IMR-90 (cell line): ENCODE measurements around the gene EPN3. TPM values are rescaled to one million over a fixed set of nuclear protein-coding genes. Genes with fewer than 3 reads are reported as not detected.

Source experiments
- ATAC-seq: fragments of 200-7000 bp; cut with Tn5 transposase; 2 replicates; pipeline ENCODE4 v1.9.1; 2020; ENCODE audit warnings: low read depth, mild to moderate bottlenecking, moderate library complexity
- BruUV-seq: library from RNA; stranded (reverse); fragments of 400-500 nt; replicated peaks from 2 replicates; lab custom pipeline; 2021; lab: Mats Ljungman, UMichigan
- CTCF ChIA-PET: fragments of 300-600 bp; formaldehyde crosslinking; extraction: SDS; loops from one replicate; lab custom pipeline; 2021; ENCODE audit warnings: antibody characterized with exemption; lab: Yijun Ruan, JAX
- POLR2A ChIA-PET: fragments of 300-600 bp; sonication (Branson Sonifier 250); formaldehyde crosslinking; loops from one replicate; lab custom pipeline; 2022; ENCODE audit warnings: antibody characterized with exemption; ENCODE audit not compliant: unreplicated experiment; lab: Charles Lee
- DNase-seq: peaks from one replicate; pipeline ENCODE4 v3.0.0; 2013
- H2AFZ ChIP-seq: replicated peaks from 2 replicates; pipeline ENCODE3; 2013; ENCODE audit warnings: low read length, mild to moderate bottlenecking; ENCODE audit not compliant: poor library complexity
- H2AK5ac ChIP-seq: 2 replicates; pipeline ENCODE4 v1.6.1; 2013; ENCODE audit warnings: low read depth, low read length, inconsistent platforms
- H2AK9ac ChIP-seq: replicated peaks from 2 replicates; pipeline ENCODE3; 2013; ENCODE audit warnings: mild to moderate bottlenecking, low read depth, low read length, moderate library complexity; ENCODE audit not compliant: poor library complexity
- H2BK120ac ChIP-seq: 2 replicates; pipeline ENCODE4 v1.6.1; 2013; ENCODE audit warnings: low read depth, low read length, inconsistent platforms
- H2BK15ac ChIP-seq: 3 replicates; pipeline ENCODE4 v1.6.1; 2013; ENCODE audit warnings: low read depth, low read length, inconsistent platforms
- H2BK20ac ChIP-seq: 2 replicates; pipeline ENCODE4 v1.6.1; 2013; ENCODE audit warnings: low read depth, mild to moderate bottlenecking, inconsistent platforms, low read length, moderate library complexity
- H2BK5ac ChIP-seq: 2 replicates; pipeline ENCODE4 v1.6.1; 2013; ENCODE audit warnings: mild to moderate bottlenecking, low read depth, low read length, inconsistent platforms; ENCODE audit not compliant: poor library complexity, severe bottlenecking
- H3K14ac ChIP-seq: replicated peaks from 2 replicates; pipeline ENCODE4 v1.6.1; 2013; ENCODE audit warnings: low read depth, low read length, inconsistent platforms
- H3K18ac ChIP-seq: 2 replicates; pipeline ENCODE4 v1.6.1; 2013; ENCODE audit warnings: low read depth, low read length, control low read depth
- H3K23ac ChIP-seq: 2 replicates; pipeline ENCODE4 v1.6.1; 2013; ENCODE audit warnings: low read depth, low read length, inconsistent platforms
- H3K27ac ChIP-seq: 2 replicates; pipeline ENCODE4 v1.5.1; 2013; ENCODE audit warnings: mild to moderate bottlenecking, control low read depth, low read length; ENCODE audit not compliant: insufficient read depth
- H3K27me3 ChIP-seq: 2 replicates; pipeline ENCODE4 v1.6.1; 2013; ENCODE audit warnings: low read length; ENCODE audit not compliant: control insufficient read depth, insufficient read depth
- H3K36me3 ChIP-seq: 2 replicates; pipeline ENCODE4 v1.6.1; 2013; ENCODE audit warnings: low read length, mixed read lengths; ENCODE audit not compliant: control insufficient read depth, insufficient read depth
- H3K4ac ChIP-seq: 2 replicates; pipeline ENCODE4 v1.6.1; 2013; ENCODE audit warnings: low read depth, low read length, inconsistent platforms
- H3K4me1 ChIP-seq: 2 replicates; pipeline ENCODE4 v1.6.1; 2013; ENCODE audit warnings: low read length, mixed read lengths; ENCODE audit not compliant: control insufficient read depth, insufficient read depth
- H3K4me2 ChIP-seq: 2 replicates; pipeline ENCODE4 v1.6.1; 2013; ENCODE audit warnings: low read depth, mild to moderate bottlenecking, control low read depth, low read length, moderate library complexity
- H3K4me3 ChIP-seq: 2 replicates; pipeline ENCODE4 v1.5.1; 2013; ENCODE audit warnings: low read depth, mild to moderate bottlenecking, control low read depth, low read length, moderate library complexity; ENCODE audit not compliant: insufficient read depth
- H3K56ac ChIP-seq: 2 replicates; pipeline ENCODE4 v1.6.1; 2013; ENCODE audit warnings: low read length, inconsistent platforms; ENCODE audit not compliant: insufficient read depth; ENCODE audit errors: extremely low read depth
- H3K79me1 ChIP-seq, 2 experiments: 2 replicates each; pipeline ENCODE4 v1.6.1; 2013; ENCODE audit warnings: low read length in 2 of 2, inconsistent platforms in 1 of 2, low read depth in 1 of 2
- H3K9ac ChIP-seq: 2 replicates; pipeline ENCODE4 v1.6.1; 2013; ENCODE audit warnings: low read depth, low read length, control low read depth
- H3K9me1 ChIP-seq: 2 replicates; pipeline ENCODE4 v1.6.1; 2013; ENCODE audit warnings: low read length, inconsistent platforms; ENCODE audit not compliant: insufficient read depth
- H3K9me3 ChIP-seq: 2 replicates; pipeline ENCODE4 v1.6.1; 2013; ENCODE audit warnings: low read length; ENCODE audit not compliant: control insufficient read depth, insufficient read depth
- H4K20me1 ChIP-seq: 2 replicates; pipeline ENCODE4 v1.6.1; 2013; ENCODE audit warnings: low read length, inconsistent platforms; ENCODE audit not compliant: insufficient read depth
- H4K5ac ChIP-seq: 2 replicates; pipeline ENCODE4 v1.6.1; 2013; ENCODE audit warnings: mild to moderate bottlenecking, low read depth, low read length, control low read depth
- H4K8ac ChIP-seq, 2 experiments: 2 replicates each; pipeline ENCODE4 v1.6.1; 2013; ENCODE audit warnings: low read depth in 2 of 2, low read length in 2 of 2, control low read depth in 1 of 2, inconsistent platforms in 1 of 2
- H4K91ac ChIP-seq: 2 replicates; pipeline ENCODE4 v1.6.1; 2013; ENCODE audit warnings: low read depth, low read length, inconsistent platforms; ENCODE audit not compliant: insufficient read depth
- RFX5 ChIP-seq: IDR thresholded peaks from 2 replicates; pipeline ENCODE4 v1.8.0; 2012; ENCODE audit warnings: low read depth, mild to moderate bottlenecking, low read length, moderate library complexity
- WGBS, 2 experiments: methylation state at CpG; one replicate each; pipeline versions ENCODE4 v1.1.5 to v1.1.7; 2013; ENCODE audit warnings: missing lambda C conversion rate in 2 of 2; ENCODE audit not compliant: insufficient read length in 1 of 2; ENCODE audit errors: extremely low coverage in 2 of 2; 5-methylcytosine and 5-hydroxymethylcytosine counted together
- dilution Hi-C: fragments of 300-500 bp; cut with HindIII; formaldehyde crosslinking; loops from one replicate; pipeline ENCODE4 v1.14.3; 2018; ENCODE audit warnings: low sequenced_read_pairs; ENCODE audit not compliant: unreplicated experiment
- in situ Hi-C: fragments of 300-500 bp; cut with MboI; formaldehyde crosslinking; loops from 3 replicates; pipeline ENCODE4 v1.14.3; 2019; ENCODE audit warnings: low sequenced_read_pairs, inconsistent platforms, mixed read lengths
- intact Hi-C: fragments of 100-400 bp; cut with micrococcal nuclease; formaldehyde crosslinking; loops from 2 replicates; pipeline ENCODE4 v1.10.0; 2022
- polyA plus RNA-seq, 3 experiments: library from polyadenylated mRNA; depleted of rRNA; stranded (reverse); fragments of >200 nt; gene quantifications; 2 replicates each; pipeline ENCODE4 v1.2.3, GENCODE V29; 2012; ENCODE audit warnings: low replicate concordance in 1 of 3
- total RNA-seq: library from RNA; depleted of rRNA; stranded (reverse); fragments of >200 nt; gene quantifications from 2 replicates; pipeline ENCODE4 v1.2.3, GENCODE V29; 2012
- TF ChIP-seq, protein P1 (sequence below): fragments of 150-350 bp; IDR thresholded peaks from 2 replicates; pipeline ENCODE4 v1.6.1; 2017; ENCODE audit warnings: mild to moderate bottlenecking, antibody characterized with exemption, low read length, low read depth

EPN3 gene
- total and polyA plus RNA-seq, 2 of the 4 experiments (the other 2 are of a cell fraction) = 0.09 TPM; not detected in 1

- H3K27ac ChIP-seq = no peak overlapping the region
- in situ Hi-C loops (no loop called here), dilution Hi-C loops (no loop called here), intact Hi-C loops (no loop called here)
- 0 out of 2 replicates have a peak, but pooled peaks cover 5% of the 10 kb centered on the region for H3K9me1 ChIP-seq
- no peaks in the 10 kb centered on the region for H3K9me3 ChIP-seq
- H2AK5ac ChIP-seq = no peak overlapping the region
- ATAC-seq = no peak
- H3K18ac ChIP-seq = no peak overlapping the region
- TF ChIP-seq RFX5 = no peak
- TF ChIP-seq, protein P1, sequence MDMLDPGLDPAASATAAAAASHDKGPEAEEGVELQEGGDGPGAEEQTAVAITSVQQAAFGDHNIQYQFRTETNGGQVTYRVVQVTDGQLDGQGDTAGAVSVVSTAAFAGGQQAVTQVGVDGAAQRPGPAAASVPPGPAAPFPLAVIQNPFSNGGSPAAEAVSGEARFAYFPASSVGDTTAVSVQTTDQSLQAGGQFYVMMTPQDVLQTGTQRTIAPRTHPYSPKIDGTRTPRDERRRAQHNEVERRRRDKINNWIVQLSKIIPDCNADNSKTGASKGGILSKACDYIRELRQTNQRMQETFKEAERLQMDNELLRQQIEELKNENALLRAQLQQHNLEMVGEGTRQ = no peak
- no peak overlapping the region for H2AFZ ChIP-seq
- no peak overlapping the region for H2BK20ac ChIP-seq
- H2AK9ac ChIP-seq = no peak overlapping the region
- H3K4me3 ChIP-seq = no peak overlapping the region
- no peak overlapping the region for H3K9ac ChIP-seq
- H3K4me1 ChIP-seq = peaks cover 2% of the 10 kb centered on the region; the same call in 1 of the 2 replicates
- no peaks in the 10 kb centered on the region for H4K20me1 ChIP-seq
- H3K56ac ChIP-seq = no peak overlapping the region
- no TSS peak for BruUV-seq
- H3K4ac ChIP-seq = no peak overlapping the region
- H2BK5ac ChIP-seq = no peak overlapping the region
- H2BK120ac ChIP-seq = no peak overlapping the region
- POLR2A ChIA-PET = no interaction called here
- H4K91ac ChIP-seq = no peak overlapping the region
- peaks cover 51% of the 10 kb centered on the region for H3K27me3 ChIP-seq
- no CpG with 5 or more reads among the region's 9 CpGs for WGBS, 2 experiments
- H3K23ac ChIP-seq = no peak overlapping the region
- H3K36me3 ChIP-seq = no peaks in the 10 kb centered on the region
- no peak overlapping the region for H3K4me2 ChIP-seq
- H2BK15ac ChIP-seq = no peak overlapping the region
- H4K8ac ChIP-seq = no peak overlapping the region
- no peaks in the 10 kb centered on the region for H3K79me1 ChIP-seq
- H3K14ac ChIP-seq = no peak overlapping the region
- CTCF ChIA-PET = no interaction called here
- no peak for DNase-seq
- H4K5ac ChIP-seq = no peak overlapping the region
Observed at GRCh38 chr17:50586421-50587247, 54.1 kb downstream of the EPN3 start.
